Measurements from ENCODE around the gene ASIC2. TPM values are rescaled to one million over a fixed set of nuclear protein-coding genes. Genes with fewer than 3 reads are reported as not detected.

The ASIC2 gene
- total RNA-seq, 1 experiment from 2014 or later, result not detected

GRCh38 chr17:33262266-33263123, 30.6 kb downstream of the ASIC2 start:
- Histone ChIP-seq H4K20me1 (ENCODE audit: insufficient read depth) (no peaks in the 10 kb centered on the region), H2AFZ (ENCODE audit: low read depth, low read length, poor library complexity, severe bottlenecking) (no peak overlapping the region), H3K79me2 (ENCODE audit: insufficient read depth, low read length) (no peaks in the 10 kb centered on the region), H3K9ac (ENCODE audit: low read length) (no peak overlapping the region), H3K4me3 (replicated peaks in 1 of 2; ENCODE audit: low read depth in 1 of 2, low read length in 2 of 2) (no peak overlapping the region), H3K9me3 (ENCODE audit: control insufficient read depth in 1 of 2, insufficient read depth in 1 of 2, low read depth in 1 of 2, low read length in 2 of 2) (no peaks in the 10 kb centered on the region), H3K4me1 (ENCODE audit: control insufficient read depth in 1 of 2, insufficient read depth in 2 of 2, low read length in 2 of 2) (no peaks in the 10 kb centered on the region), H3K4me2 (ENCODE audit: low read length) (no peak overlapping the region), H3K27ac (ENCODE audit: low read depth, low read length) (no peak overlapping the region), H3K36me3 (ENCODE audit: control insufficient read depth in 1 of 2, insufficient read depth in 2 of 2, low read length in 2 of 2) (no peaks in the 10 kb centered on the region), H3K27me3 (ENCODE audit: insufficient read depth, low read length) (peaks cover 12% of the 10 kb centered on the region; the same call in 1 of the 2 replicates), H3K9me2 (ENCODE audit: insufficient read depth) (no peaks in the 10 kb centered on the region)
- BruUV-seq (replicated peaks), result no TSS peak
- intact Hi-C loops (cut with micrococcal nuclease), result no loop called here
- POLR2A ChIA-PET, result no interaction called here
- TF ChIP-seq YY1 (IDR thresholded peaks at IDR 0.05; ENCODE audit: extremely low read depth, insufficient replicate concordance, low read depth, low read length) (no peak), EZH2phosphoT487 (IDR thresholded peaks at IDR 0.05; ENCODE audit: borderline replicate concordance) (no peak), ZFX (IDR thresholded peaks at IDR 0.05) (no peak), SP1 (IDR thresholded peaks at IDR 0.05; ENCODE audit: low read depth) (no peak), MAX (IDR thresholded peaks at IDR 0.05) (no peak), ELF1 (IDR thresholded peaks at IDR 0.05; ENCODE audit: borderline replicate concordance, low read depth) (no peak), SRF (IDR thresholded peaks at IDR 0.05; ENCODE audit: low read depth) (no peak), POLR2A (IDR thresholded peaks at IDR 0.05; ENCODE audit: borderline replicate concordance, extremely low read depth, insufficient read depth, insufficient read length) (no peak), ZNF274 (IDR thresholded peaks at IDR 0.05; ENCODE audit: low read depth, low read length) (no peak), TCF7L2 (IDR thresholded peaks at IDR 0.05; ENCODE audit: borderline replicate concordance, extremely low read depth, insufficient read depth, insufficient read length) (no peak), REST (IDR thresholded peaks at IDR 0.05; ENCODE audit: low read depth) (no peak), ATF3 (IDR thresholded peaks at IDR 0.05) (no peak), SIN3A (IDR thresholded peaks at IDR 0.05; ENCODE audit: low read depth) (no peak), CBX3 (IDR thresholded peaks at IDR 0.05; ENCODE audit: low read depth) (no peak)
- DNase-seq (ENCODE audit: low read depth, low spot score) (no peak), ATAC-seq (no peak)
- RAD21 ChIA-PET (ENCODE audit: low non-redundant PET in 1 of 2, low total read pairs in 2 of 2, uncharacterized antibody in 2 of 2, unreplicated experiment in 2 of 2), result no interaction called here
- CTCF ChIA-PET, result no interaction called here
